Esophagus muscularis mucosa (tissue), 4 donors: ENCODE data around the gene TAP2. TPM values are rescaled to one million over a fixed set of nuclear protein-coding genes. Genes with fewer than 3 reads are reported as not detected.

Source experiments
- DNase-seq: peaks from one replicate; pipeline ENCODE4 v3.0.0-alpha.2; 2017; ENCODE audit errors: extremely low spot score
- H3K27ac ChIP-seq, 4 donors: fragments of 200-600 bp; sonication (generic); replicated peaks in 1 of 4; 1 replicate in 3 of 4; 2 replicates in 1 of 4; pipeline ENCODE4 v1.5.1; 2016 to 2019; ENCODE audit warnings: mild to moderate bottlenecking in 1 of 4
- H3K27me3 ChIP-seq, 4 donors: fragments of 200-600 bp; sonication (generic); one replicate each; pipeline versions ENCODE4 v1.5.1 to v1.6.0; 2016 to 2019
- H3K36me3 ChIP-seq, 4 donors: fragments of 200-600 bp; sonication (generic); one replicate each; pipeline ENCODE4 v1.5.1; 2016 to 2019
- H3K4me1 ChIP-seq, 4 donors: fragments of 200-600 bp; sonication (generic); one replicate each; pipeline ENCODE4 v1.5.1; 2016 to 2019
- H3K4me3 ChIP-seq, 4 donors: fragments of 200-600 bp; sonication (generic); 1 replicate in 2 of 4; 2 replicates in 2 of 4; pipeline ENCODE4 v1.5.1; 2016 to 2019; ENCODE audit warnings: mild to moderate bottlenecking in 4 of 4, moderate library complexity in 1 of 4
- H3K9me3 ChIP-seq, 4 donors: fragments of 200-600 bp; sonication (generic); 1 replicate in 3 of 4; 2 replicates in 1 of 4; pipeline ENCODE4 v1.5.1; 2016 to 2019
- CTCF ChIP-seq, 3 experiments: fragments of 200-600 bp in 2 of 3; fragments of 450-650 bp in 1 of 3; sonication (generic) in 2 of 3; IDR thresholded peaks; one replicate each; pipeline ENCODE4 v1.5.1; 2017 to 2019; ENCODE audit warnings: antibody characterized with exemption in 3 of 3, mild to moderate bottlenecking in 2 of 3, moderate library complexity in 1 of 3
- EP300 ChIP-seq: sonication (generic); formaldehyde crosslinking; IDR thresholded peaks from one replicate; pipeline ENCODE4 v1.6.1; 2017; ENCODE audit warnings: antibody characterized with exemption
- POLR2A ChIP-seq: fragments of 450-650 bp; IDR thresholded peaks from one replicate; pipeline ENCODE4 v1.6.1; 2017; ENCODE audit warnings: antibody characterized with exemption, moderate library complexity, mild to moderate bottlenecking, low read depth
- POLR2AphosphoS5 ChIP-seq, 2 donors: sonication (generic); formaldehyde crosslinking; IDR thresholded peaks; one replicate each; pipeline ENCODE4 v1.6.1; 2017; ENCODE audit warnings: antibody characterized with exemption in 2 of 2
- WGBS: methylation state at CpG from one replicate; pipeline ENCODE4 v1.1.5; 2018; 5-methylcytosine and 5-hydroxymethylcytosine counted together
- intact Hi-C: fragments of 100-400 bp; cut with DNase I; formaldehyde crosslinking; loops from one replicate; pipeline ENCODE4 v1.15.1; 2023
- total RNA-seq, 4 donors: library from RNA; depleted of rRNA; stranded (reverse); fragments of >200 nt; gene quantifications; one replicate each; pipeline versions ENCODE4 v1.1.0 to v1.2.1, GENCODE V29; 2016

Gene TAP2
- total RNA-seq, 4 donors from 2014 or later: 8.6 to 16.3 (median 13.4) TPM

- no peaks in the 10 kb centered on the region for H3K9me3 ChIP-seq
- DNase-seq: peak; percentile 10
- H3K4me3 ChIP-seq: no peak overlapping the region
- H3K4me1 ChIP-seq: peaks cover 7 to 18% (median 9%) of the 10 kb centered on the region in 4 donors
- H3K27me3 ChIP-seq: no peaks in the 10 kb centered on the region
- peaks cover 28 to 75% (median 54%) of the 10 kb centered on the region in 4 donors for H3K36me3 ChIP-seq
- no peak overlapping the region for H3K27ac ChIP-seq
- 86% methylated on average over 5 of the region's 5 CpGs for WGBS
- intact Hi-C loops: no loop called here
- no peak for TF ChIP-seq POLR2AphosphoS5 (IDR thresholded peaks at IDR 0.05)
- TF ChIP-seq POLR2A: no peak
- TF ChIP-seq EP300: no peak
- no peak for TF ChIP-seq CTCF (IDR thresholded peaks at IDR 0.05)
Measured at GRCh38 chr6:32833664-32834063, 4.9 kb downstream of the TAP2 start.

- Histone ChIP-seq H3K27me3 (no peaks in the 10 kb centered on the region), H3K27ac (no peak overlapping the region), H3K4me1 (peaks cover 2 to 12% (median 3%) of the 10 kb centered on the region in 4 donors), H3K9me3 (no peaks in the 10 kb centered on the region), H3K36me3 (peaks cover 30 to 84% (median 64%) of the 10 kb centered on the region in 4 donors), H3K4me3 (no peak overlapping the region)
- no peak for TF ChIP-seq EP300
- peak; percentile 37 for DNase-seq
- intact Hi-C loops: no loop called here
- 80% methylated on average over 13 of the region's 13 CpGs for WGBS
Measured at GRCh38 chr6:32832535-32832934, 6.0 kb downstream of the TAP2 start.

GRCh38 chr6:32830936-32831335 is 7.6 kb downstream of the TAP2 start:
- no peak for TF ChIP-seq POLR2AphosphoS5 (IDR thresholded peaks at IDR 0.05)
- TF ChIP-seq CTCF (IDR thresholded peaks at IDR 0.05): no peak
- no peak for TF ChIP-seq EP300
- no peak for TF ChIP-seq POLR2A
- intact Hi-C loops: no loop called here
- Histone ChIP-seq H3K4me3 (no peak overlapping the region), H3K36me3 (peaks cover 30 to 82% (median 64%) of the 10 kb centered on the region in 4 donors), H3K27ac (no peak overlapping the region), H3K4me1 (peaks cover 0 to 2% (median 0%) of the 10 kb centered on the region in 4 donors), H3K9me3 (no peaks in the 10 kb centered on the region), H3K27me3 (no peaks in the 10 kb centered on the region)
- no peak for DNase-seq
- WGBS: 94% methylated on average over 5 of the region's 5 CpGs

GRCh38 chr6:32830017-32830416 is 8.5 kb downstream of the TAP2 start:
- intact Hi-C loops: no loop called here
- no peak for DNase-seq
- Histone ChIP-seq H3K27ac (no peak overlapping the region), H3K27me3 (no peaks in the 10 kb centered on the region), H3K36me3 (peaks cover 26 to 73% (median 55%) of the 10 kb centered on the region in 4 donors), H3K4me1 (peaks cover 0 to 2% (median 0%) of the 10 kb centered on the region in 4 donors), H3K4me3 (no peak overlapping the region), H3K9me3 (no peaks in the 10 kb centered on the region)
- TF ChIP-seq CTCF (IDR thresholded peaks at IDR 0.05) (no peak), POLR2AphosphoS5 (IDR thresholded peaks at IDR 0.05) (no peak), EP300 (no peak), POLR2A (no peak)
- WGBS: 97% methylated on average over 5 of the region's 5 CpGs

GRCh38 chr6:32829495-32829894 is 9.0 kb downstream of the TAP2 start:
- Histone ChIP-seq H3K27ac (no peak overlapping the region), H3K4me3 (no peak overlapping the region), H3K4me1 (peaks cover 0 to 2% (median 0%) of the 10 kb centered on the region in 4 donors), H3K36me3 (peaks cover 22 to 68% (median 51%) of the 10 kb centered on the region in 4 donors), H3K27me3 (no peaks in the 10 kb centered on the region), H3K9me3 (no peaks in the 10 kb centered on the region)
- no peak for TF ChIP-seq POLR2A
- no peak for TF ChIP-seq EP300
- TF ChIP-seq CTCF (IDR thresholded peaks at IDR 0.05): no peak
- no peak for TF ChIP-seq POLR2AphosphoS5 (IDR thresholded peaks at IDR 0.05)
- intact Hi-C loops: no loop called here
- DNase-seq: no peak
- 72% methylated on average over 7 of the region's 7 CpGs for WGBS
